GM23338 (cell line): ENCODE measurements around the gene MYH6. TPM values are rescaled to one million over a fixed set of nuclear protein-coding genes. Genes with fewer than 3 reads are reported as not detected.

Source experiments
- ATAC-seq: fragments of 200-7000 bp; cut with Tn5 transposase; 3 replicates; pipeline ENCODE4 v1.9.1; 2020
- DNase-seq: peaks from one replicate; pipeline ENCODE4 v3.0.0-alpha.2; 2015; ENCODE audit warnings: low spot score
- H2AFZ ChIP-seq: fragments of 200-600 bp; sonication (generic); 2 replicates; pipeline ENCODE4 v1.8.0; 2016; ENCODE audit warnings: antibody characterized with exemption, mild to moderate bottlenecking, moderate library complexity
- H3F3A ChIP-seq: fragments of 200-600 bp; sonication (generic); replicated peaks from 2 replicates; pipeline ENCODE4 v1.8.0; 2017; ENCODE audit warnings: antibody characterized with exemption, mixed run types, low read depth
- H3K27ac ChIP-seq: fragments of 200-600 bp; sonication (generic); 2 replicates; pipeline ENCODE4 v1.6.1; 2016; ENCODE audit warnings: low read depth
- H3K27me3 ChIP-seq: fragments of 200-600 bp; sonication (generic); 2 replicates; pipeline ENCODE4 v1.8.0; 2016; ENCODE audit warnings: mild to moderate bottlenecking, mixed run types, moderate library complexity; ENCODE audit not compliant: insufficient read depth
- H3K36me3 ChIP-seq: fragments of 200-600 bp; sonication (generic); 2 replicates; pipeline ENCODE4 v1.8.0; 2016; ENCODE audit warnings: mild to moderate bottlenecking; ENCODE audit not compliant: insufficient read depth
- H3K4me1 ChIP-seq: fragments of 200-600 bp; sonication (generic); 2 replicates; pipeline ENCODE4 v1.8.0; 2016; ENCODE audit warnings: mild to moderate bottlenecking, moderate library complexity; ENCODE audit not compliant: insufficient read depth
- H3K4me2 ChIP-seq: fragments of 200-600 bp; sonication (generic); 2 replicates; pipeline ENCODE4 v1.7.1; 2017; ENCODE audit warnings: mixed run types
- H3K4me3 ChIP-seq: fragments of 200-600 bp; sonication (generic); 2 replicates; pipeline ENCODE4 v1.6.1; 2016; ENCODE audit warnings: mixed run types
- H3K79me2 ChIP-seq: fragments of 200-600 bp; sonication (generic); replicated peaks from 2 replicates; pipeline ENCODE4 v1.8.0; 2017; ENCODE audit warnings: mild to moderate bottlenecking; ENCODE audit not compliant: insufficient read depth
- H3K9me2 ChIP-seq: fragments of 200-600 bp; sonication (generic); 2 replicates; pipeline ENCODE4 v1.8.0; 2017; ENCODE audit not compliant: insufficient read depth
- H4K20me1 ChIP-seq: fragments of 200-600 bp; sonication (generic); replicated peaks from 2 replicates; pipeline ENCODE4 v1.8.0; 2017; ENCODE audit warnings: mild to moderate bottlenecking; ENCODE audit not compliant: insufficient read depth
- H3K27ac Mint-ChIP-seq: 2 replicates; pipeline ENCODE4 v1.8.0; 2020; ENCODE audit warnings: inconsistent platforms, mild to moderate bottlenecking, moderate library complexity, mixed read lengths
- H3K27me3 Mint-ChIP-seq: 3 replicates; pipeline ENCODE4 v1.8.0; 2022; ENCODE audit warnings: low read depth, mild to moderate bottlenecking, moderate library complexity, mixed read lengths, inconsistent platforms; ENCODE audit not compliant: insufficient read depth, poor library complexity
- H3K36me3 Mint-ChIP-seq: 3 replicates; pipeline ENCODE4 v1.8.0; 2021; ENCODE audit warnings: low read depth, mild to moderate bottlenecking, inconsistent platforms, moderate library complexity, mixed read lengths
- H3K4me1 Mint-ChIP-seq: 3 replicates; pipeline ENCODE4 v1.8.0; 2020; ENCODE audit warnings: mild to moderate bottlenecking, inconsistent platforms, mixed read lengths
- H3K4me3 Mint-ChIP-seq: 3 replicates; pipeline ENCODE4 v1.8.0; 2021; ENCODE audit warnings: moderate library complexity, mild to moderate bottlenecking, inconsistent platforms, mixed read lengths
- H3K9me3 Mint-ChIP-seq: 3 replicates; pipeline ENCODE4 v1.8.0; 2020; ENCODE audit warnings: moderate library complexity, mild to moderate bottlenecking, inconsistent platforms, mixed read lengths
- CREB1 ChIP-seq: fragments of 250-450 bp; sonication (Bioruptor Pico); IDR thresholded peaks from 2 replicates; pipeline ENCODE4 v1.5.0; 2020; ENCODE audit warnings: low read depth, mild to moderate bottlenecking, moderate library complexity
- CTCF ChIP-seq, 2 experiments: fragments of 200-600 bp in 1 of 2; sonication (generic) in 1 of 2; conservative IDR thresholded peaks; 2 replicates each; pipeline versions ENCODE4 v1.5.1 to v1.6.1; 2016 to 2017; ENCODE audit warnings: antibody characterized with exemption in 2 of 2, low read depth in 2 of 2, mild to moderate bottlenecking in 2 of 2, moderate library complexity in 1 of 2
- ETS1 ChIP-seq: IDR thresholded peaks from 2 replicates; pipeline ENCODE4 v1.6.1; 2016; ENCODE audit warnings: antibody characterized with exemption
- EZH2 ChIP-seq: fragments of 200-600 bp; sonication (generic); IDR thresholded peaks from one replicate; pipeline ENCODE4 v1.8.0; 2017; ENCODE audit warnings: antibody characterized with exemption, mild to moderate bottlenecking, low read depth; ENCODE audit not compliant: unreplicated experiment
- EZH2phosphoT487 ChIP-seq: fragments of 200-600 bp; sonication (generic); IDR thresholded peaks from one replicate; pipeline ENCODE4 v1.8.1; 2018; ENCODE audit warnings: antibody characterized with exemption; ENCODE audit not compliant: unreplicated experiment
- JUNB ChIP-seq: IDR thresholded peaks from one replicate; pipeline ENCODE4 v1.6.1; 2016; ENCODE audit warnings: antibody characterized with exemption; ENCODE audit not compliant: unreplicated experiment
- NANOG ChIP-seq: IDR thresholded peaks from 2 replicates; pipeline ENCODE4 v1.6.1; 2016; ENCODE audit warnings: antibody characterized with exemption, borderline replicate concordance
- POLR2AphosphoS5 ChIP-seq: IDR thresholded peaks from 2 replicates; pipeline ENCODE4 v1.6.1; 2016; ENCODE audit warnings: antibody characterized with exemption, low read depth
- REST ChIP-seq: IDR thresholded peaks from one replicate; pipeline ENCODE4 v1.6.1; 2018; ENCODE audit warnings: antibody characterized with exemption; ENCODE audit not compliant: unreplicated experiment
- STAT1 ChIP-seq: IDR thresholded peaks from one replicate; pipeline ENCODE4 v1.6.1; 2016; ENCODE audit warnings: antibody characterized with exemption; ENCODE audit not compliant: unreplicated experiment
- ZNF114 ChIP-seq: fragments of 250-450 bp; sonication (Bioruptor Pico); IDR thresholded peaks from 2 replicates; pipeline ENCODE4 v1.5.0; 2020; ENCODE audit warnings: mild to moderate bottlenecking, moderate library complexity
- ZNF331 ChIP-seq: fragments of 250-450 bp; sonication (Bioruptor Pico); IDR thresholded peaks from 2 replicates; pipeline ENCODE4 v1.5.0; 2020; ENCODE audit warnings: low read depth, mild to moderate bottlenecking, moderate library complexity
- polyA plus RNA-seq: library from polyadenylated mRNA; unstranded; fragments of >200 nt; fragmentation: Nextera tagmentation; extraction: Ambion mirVana; gene quantifications from 2 replicates; pipeline ENCODE4 v1.2.1, GENCODE V29; 2016
- total RNA-seq: library from RNA; depleted of rRNA; stranded (reverse); fragments of >200 nt; shearing (Covaris generic); gene quantifications from 2 replicates; pipeline ENCODE4 v1.2.3, GENCODE V29; 2014

The MYH6 gene
- total and polyA plus RNA-seq, 2 experiments from 2014 or later: 0.03 to 0.10 TPM

DNA sequence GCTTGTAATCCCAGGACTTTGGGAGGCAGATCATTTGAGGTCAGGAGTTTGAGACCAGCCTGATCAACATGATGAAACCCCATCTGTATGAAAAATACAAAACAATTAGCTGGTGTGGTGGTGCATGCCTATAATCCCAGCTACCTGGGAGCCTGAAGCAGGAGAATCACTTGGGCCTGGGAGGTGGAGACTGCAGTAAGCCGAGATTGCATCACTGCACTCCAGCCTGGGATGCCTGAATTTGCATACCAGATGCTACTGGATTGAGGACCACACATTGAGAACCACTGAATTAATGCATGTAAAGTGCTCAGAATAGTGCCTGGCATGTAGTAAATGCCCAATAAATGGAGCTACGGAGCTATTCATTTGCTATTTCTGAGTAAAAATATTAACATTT is 42.3 kb upstream of the MYH6 start (continued):
- no peak for TF ChIP-seq CTCF (conservative IDR thresholded peaks at IDR 0.05; ENCODE audit: low read depth in 2 of 2)
- TF ChIP-seq CREB1 (CRISPR knock-in tag): no peak
- no peak for TF ChIP-seq JUNB
- TF ChIP-seq POLR2AphosphoS5: no peak
- TF ChIP-seq REST: no peak
- TF ChIP-seq EZH2: no peak
- TF ChIP-seq NANOG: no peak

- no peak overlapping the region for H2AFZ ChIP-seq
- no peaks in the 10 kb centered on the region for H3K27me3 ChIP-seq
- no peak overlapping the region for H3K4me3 ChIP-seq
- no peaks in the 10 kb centered on the region for H4K20me1 ChIP-seq
- Mint-ChIP-seq H3K27me3 (peaks cover 8% of the 10 kb centered on the region), H3K36me3 (no peaks in the 10 kb centered on the region), H3K9me3 (no peaks in the 10 kb centered on the region), H3K4me3 (no peak overlapping the region), H3K27ac (no peak overlapping the region), H3K4me1 (peaks cover 14% of the 10 kb centered on the region)
- peaks cover 12% of the 10 kb centered on the region; the same call in 1 of the 2 replicates for H3K4me1 ChIP-seq
- H3F3A ChIP-seq: no peaks in the 10 kb centered on the region
- no peaks in the 10 kb centered on the region for H3K79me2 ChIP-seq
- H3K36me3 ChIP-seq: no peaks in the 10 kb centered on the region
- 0 out of 2 replicates have a peak overlapping the region, but pooled peaks have one; percentile 10 for H3K4me2 ChIP-seq
- ATAC-seq (no peak), DNase-seq (no peak)
- no peaks in the 10 kb centered on the region for H3K9me2 ChIP-seq
- no peak overlapping the region for H3K27ac ChIP-seq
- TF ChIP-seq ZNF114 (CRISPR knock-in tag): no peak
- no peak for TF ChIP-seq NANOG
- TF ChIP-seq EZH2: no peak
- no peak for TF ChIP-seq REST
- no peak for TF ChIP-seq STAT1
- no peak for TF ChIP-seq CTCF (conservative IDR thresholded peaks at IDR 0.05; ENCODE audit: low read depth in 2 of 2)
- no peak for TF ChIP-seq CREB1 (CRISPR knock-in tag)
- TF ChIP-seq ETS1: no peak
- no peak for TF ChIP-seq JUNB
- TF ChIP-seq ZNF331 (CRISPR knock-in tag): no peak
- no peak for TF ChIP-seq POLR2AphosphoS5
- TF ChIP-seq EZH2phosphoT487: no peak
These were observed 41.2 kb upstream of the MYH6 start for GRCh38 chr14:23449314-23449713.
